Small intestine (tissue), 7 donors: ENCODE results near the gene ITSN2. TPM values are rescaled to one million over a fixed set of nuclear protein-coding genes. Genes with fewer than 3 reads are reported as not detected.

Source experiments
- DNase-seq, 2 donors: peaks; one replicate each; pipeline versions ENCODE4 v3.0.0 to v3.0.0-alpha.2; 2013
- FAIRE-seq: peaks from 2 replicates; lab custom pipeline; 2012; peaks lifted over from hg19 to GRCh38; lab: Jason Lieb, UNC
- H3K27ac ChIP-seq, 3 donors: one replicate each; pipeline ENCODE4 v1.5.1; 2013; ENCODE audit warnings: low read length in 2 of 3, mild to moderate bottlenecking in 2 of 3, control low read depth in 1 of 3, inconsistent platforms in 1 of 3, low read depth in 1 of 3, moderate library complexity in 1 of 3
- H3K27me3 ChIP-seq, 3 donors: one replicate each; pipeline ENCODE4 v1.6.1; 2013; ENCODE audit warnings: low read length in 3 of 3, inconsistent platforms in 1 of 3; ENCODE audit not compliant: control insufficient read depth in 3 of 3, insufficient read depth in 3 of 3
- H3K36me3 ChIP-seq, 3 donors: one replicate each; pipeline ENCODE4 v1.6.1; 2013; ENCODE audit warnings: low read length in 3 of 3, inconsistent platforms in 1 of 3, low read depth in 1 of 3, mild to moderate bottlenecking in 1 of 3, moderate library complexity in 1 of 3; ENCODE audit not compliant: control insufficient read depth in 3 of 3, insufficient read depth in 2 of 3
- H3K4me1 ChIP-seq, 3 donors: one replicate each; pipeline ENCODE4 v1.6.1; 2013; ENCODE audit warnings: low read length in 2 of 3, inconsistent platforms in 1 of 3, low read depth in 1 of 3, mild to moderate bottlenecking in 1 of 3, moderate library complexity in 1 of 3; ENCODE audit not compliant: control insufficient read depth in 3 of 3, insufficient read depth in 2 of 3
- H3K4me3 ChIP-seq, 3 donors: one replicate each; pipeline ENCODE4 v1.5.1; 2013; ENCODE audit warnings: low read length in 3 of 3, control low read depth in 1 of 3, inconsistent platforms in 1 of 3, low read depth in 1 of 3, mild to moderate bottlenecking in 1 of 3, moderate library complexity in 1 of 3
- H3K9me3 ChIP-seq, 2 donors: one replicate each; pipeline ENCODE4 v1.6.1; 2013; ENCODE audit warnings: low read depth in 1 of 2, low read length in 1 of 2; ENCODE audit not compliant: control insufficient read depth in 2 of 2, insufficient read depth in 1 of 2
- WGBS, 3 donors: extraction: QIAGEN DNeasy Blood & Tissue Kit; methylation state at CpG; one replicate each; pipeline ENCODE4 v1.1.7; 2013; 5-methylcytosine and 5-hydroxymethylcytosine counted together
- polyA plus RNA-seq, 4 donors: library from polyadenylated mRNA; stranded (reverse) in 3 of 4; unstranded in 1 of 4; fragments of 200-250 nt in 3 of 4; fragments of 120-200 nt in 1 of 4; gene quantifications; one replicate each; pipeline versions ENCODE4 v1.2.1 to v1.2.3, GENCODE V29; 2013
- donor health status: healthy with polysubstance abuse.
- donor health status: control.
- donor health status: control.
- donor health status: Bipolar disorder and iron deficiency.
- donor health status: healthy.

The ITSN2 gene
- polyA plus RNA-seq, 4 donors, result 16.3 to 37.1 (median 29.5) TPM

- Histone ChIP-seq H3K4me3 (no peak overlapping the region), H3K27ac (no peak overlapping the region), H3K36me3 (no peaks in the 10 kb centered on the region), H3K27me3 (no peaks in the 10 kb centered on the region), H3K9me3 (no peaks in the 10 kb centered on the region), H3K4me1 (no peaks in the 10 kb centered on the region)
- no peak for DNase-seq
- 93 to 95% (median 95%) methylated on average over 4 of the region's 4 CpGs for WGBS, 3 donors
- FAIRE-seq, result no peak
Measured at GRCh38 chr2:24231461-24231881, 128.9 kb downstream of the ITSN2 start.

GRCh38 chr2:24228470-24228869 lies 131.9 kb downstream of the ITSN2 start:
- Histone ChIP-seq H3K27me3 (no peaks in the 10 kb centered on the region), H3K27ac (no peak overlapping the region), H3K36me3 (peaks cover 0 to 7% (median 0%) of the 10 kb centered on the region in 3 donors), H3K4me1 (no peaks in the 10 kb centered on the region), H3K9me3 (no peaks in the 10 kb centered on the region), H3K4me3 (no peak overlapping the region)
- FAIRE-seq (no peak), DNase-seq (peak; percentile 13)
- 34 to 56% (median 47%) methylated on average over 1 of the region's 1 CpG for WGBS, 3 donors

DNA sequence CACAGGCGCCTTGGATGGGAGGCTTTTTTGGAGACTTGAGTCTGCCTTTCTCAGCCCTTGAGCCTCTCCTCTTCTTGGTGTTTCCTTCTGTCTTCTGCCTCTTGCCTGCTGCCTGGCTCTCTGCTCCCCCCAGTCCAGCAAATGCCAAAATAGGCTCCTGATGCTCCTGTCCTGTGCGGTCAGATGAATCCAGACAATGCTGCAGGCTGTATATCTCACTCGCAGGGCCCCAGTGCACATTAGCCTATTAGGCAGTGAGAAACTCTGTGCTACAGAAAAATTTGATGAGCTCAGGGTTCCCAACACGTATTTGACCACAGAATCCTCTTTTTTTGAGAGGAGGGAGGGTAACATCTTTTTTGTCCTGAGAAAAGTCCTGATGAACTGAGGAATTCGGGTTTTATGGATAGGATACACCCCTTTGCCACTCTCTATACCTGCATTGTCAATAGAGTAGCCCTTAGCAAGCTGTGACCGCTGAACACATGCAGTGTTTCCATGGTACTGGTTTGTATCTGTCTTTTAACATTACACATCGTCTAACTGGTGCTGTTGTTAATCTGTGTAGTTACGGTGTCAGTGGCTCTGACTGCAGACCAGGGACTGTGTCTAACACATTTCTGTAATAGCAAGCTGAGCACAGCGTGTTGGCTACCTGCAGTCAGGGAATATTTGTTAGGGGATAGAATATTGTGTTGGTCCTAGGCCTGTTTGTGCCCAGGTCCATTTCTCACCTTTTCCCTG lies 134.7 kb downstream of the ITSN2 start:
- Histone ChIP-seq H3K9me3 (no peaks in the 10 kb centered on the region), H3K4me3 (no peak overlapping the region), H3K27ac (no peak overlapping the region), H3K4me1 (no peaks in the 10 kb centered on the region), H3K27me3 (no peaks in the 10 kb centered on the region), H3K36me3 (peaks cover 0 to 11% (median 3%) of the 10 kb centered on the region in 3 donors)
- WGBS, 3 donors, result 93 to 95% (median 95%) methylated on average over 9 of the region's 9 CpGs
- DNase-seq (no peak), FAIRE-seq (no peak)

GRCh38 chr2:24222946-24223345 lies 137.4 kb downstream of the ITSN2 start:
- Histone ChIP-seq H3K36me3 (peaks cover 0 to 27% (median 5%) of the 10 kb centered on the region in 3 donors), H3K4me1 (no peaks in the 10 kb centered on the region), H3K9me3 (no peaks in the 10 kb centered on the region), H3K4me3 (no peak overlapping the region), H3K27me3 (no peaks in the 10 kb centered on the region), H3K27ac (no peak overlapping the region)
- FAIRE-seq (no peak), DNase-seq (no peak)
- 75 to 78% (median 77%) methylated on average over 6 of the region's 6 CpGs for WGBS, 3 donors

DNA sequence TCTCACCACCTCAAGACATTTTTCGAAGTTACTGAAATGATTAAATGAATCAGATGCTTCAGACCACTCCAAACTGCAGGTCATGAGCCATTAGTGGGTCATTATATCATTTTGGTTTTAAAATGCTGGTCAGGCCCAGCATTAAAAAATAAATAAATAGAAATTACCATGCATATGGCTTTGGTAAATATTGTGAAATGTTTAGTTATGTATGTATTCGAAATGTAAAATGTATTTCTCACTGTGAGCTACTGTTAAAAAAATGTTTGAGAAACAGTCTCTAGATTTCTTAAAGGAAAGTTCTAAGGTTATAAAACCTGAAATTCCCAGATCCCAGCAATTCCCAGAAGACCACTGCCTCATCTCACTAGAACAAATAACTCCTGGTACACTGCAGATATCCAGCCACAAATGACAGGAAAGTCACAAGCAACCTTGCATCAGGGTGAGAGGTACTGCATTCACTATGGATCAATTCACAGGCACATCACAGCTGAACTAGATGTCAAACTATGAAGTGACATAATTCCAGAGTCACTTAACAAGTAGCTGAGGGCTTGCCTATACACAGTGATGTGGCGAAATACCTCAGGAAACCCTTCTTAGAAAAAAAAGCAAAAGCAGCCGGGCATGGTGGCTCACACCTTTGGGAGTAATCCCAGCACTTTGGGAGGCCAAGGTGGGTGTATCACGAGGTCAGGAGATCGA lies 138.8 kb downstream of the ITSN2 start:
- no peaks in the 10 kb centered on the region for H3K4me1 ChIP-seq
- no peak overlapping the region for H3K4me3 ChIP-seq
- WGBS, 3 donors, result 89 to 97% (median 94%) methylated on average over 6 of the region's 6 CpGs
- no peak overlapping the region for H3K27ac ChIP-seq
- peaks cover under 1 to 32% (median 5%) of the 10 kb centered on the region in 3 donors for H3K36me3 ChIP-seq
- FAIRE-seq (no peak), DNase-seq (no peak)
- H3K27me3 ChIP-seq, result no peaks in the 10 kb centered on the region
- no peaks in the 10 kb centered on the region for H3K9me3 ChIP-seq

- DNase-seq (no peak), FAIRE-seq (no peak)
- H3K4me3 ChIP-seq, result no peak overlapping the region
- no peak overlapping the region for H3K27ac ChIP-seq
- H3K36me3 ChIP-seq, result peaks cover 3 to 39% (median 5%) of the 10 kb centered on the region in 3 donors
- H3K4me1 ChIP-seq, result no peaks in the 10 kb centered on the region
- no peaks in the 10 kb centered on the region for H3K9me3 ChIP-seq
- WGBS, 3 donors, result 86 to 93% (median 92%) methylated on average over 20 of the region's 20 CpGs
- no peaks in the 10 kb centered on the region for H3K27me3 ChIP-seq
Measured at GRCh38 chr2:24220554-24221291, 139.6 kb downstream of the ITSN2 start.

GRCh38 chr2:24214880-24215279 lies 145.5 kb downstream of the ITSN2 start:
- no peak for FAIRE-seq

DNA sequence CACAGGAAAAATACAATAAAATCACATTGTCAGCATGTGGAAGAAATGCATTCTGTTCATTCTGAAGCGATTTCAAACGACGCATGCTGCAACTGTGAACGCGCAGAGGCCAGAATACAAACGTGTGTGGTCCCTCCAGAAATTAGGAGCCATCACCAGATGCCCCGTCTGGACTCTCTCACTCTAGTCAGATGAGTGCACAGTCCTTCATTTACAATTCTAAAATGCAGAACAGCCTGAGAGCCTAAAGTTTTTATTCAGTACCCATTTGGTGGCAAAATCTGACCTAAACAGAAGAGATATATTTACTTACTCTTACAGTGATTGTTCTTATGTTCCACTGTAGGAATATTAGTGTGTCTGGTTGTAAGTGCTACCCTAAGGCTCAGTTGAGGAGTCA lies 148.9 kb downstream of the ITSN2 start:
- 73 to 88% (median 82%) methylated on average over 7 of the region's 7 CpGs for WGBS, 3 donors
- H3K36me3 ChIP-seq, result peaks cover 20 to 67% (median 33%) of the 10 kb centered on the region in 3 donors
- FAIRE-seq (no peak), DNase-seq (no peak)
- H3K9me3 ChIP-seq, result no peaks in the 10 kb centered on the region
- no peaks in the 10 kb centered on the region for H3K27me3 ChIP-seq
- no peak overlapping the region for H3K4me3 ChIP-seq
- H3K4me1 ChIP-seq, result no peaks in the 10 kb centered on the region
- no peak overlapping the region for H3K27ac ChIP-seq

More at GRCh38 chr2:24214880-24215279, 145.5 kb downstream of the ITSN2 start:
- no peaks in the 10 kb centered on the region for H3K9me3 ChIP-seq
- H3K27ac ChIP-seq, result no peak overlapping the region
- H3K27me3 ChIP-seq, result no peaks in the 10 kb centered on the region
- no peak for DNase-seq
- WGBS, 3 donors, result 81 to 86% (median 82%) methylated on average over 3 of the region's 3 CpGs
- H3K36me3 ChIP-seq, result peaks cover 14 to 48% (median 14%) of the 10 kb centered on the region in 3 donors
- H3K4me1 ChIP-seq, result no peaks in the 10 kb centered on the region
- H3K4me3 ChIP-seq, result no peak overlapping the region
